ENCODE data around the gene FAM171A1. TPM values are rescaled to one million over a fixed set of nuclear protein-coding genes. Genes with fewer than 3 reads are reported as not detected.
"Not testable (repeated sequence)": the region's sequence is repeated elsewhere in the genome, so short reads cannot be mapped to it uniquely, and the experiment has no call there.

FAM171A1 gene
- total RNA-seq, 1 donor from 2014 or later, result 28.2 TPM

DNA sequence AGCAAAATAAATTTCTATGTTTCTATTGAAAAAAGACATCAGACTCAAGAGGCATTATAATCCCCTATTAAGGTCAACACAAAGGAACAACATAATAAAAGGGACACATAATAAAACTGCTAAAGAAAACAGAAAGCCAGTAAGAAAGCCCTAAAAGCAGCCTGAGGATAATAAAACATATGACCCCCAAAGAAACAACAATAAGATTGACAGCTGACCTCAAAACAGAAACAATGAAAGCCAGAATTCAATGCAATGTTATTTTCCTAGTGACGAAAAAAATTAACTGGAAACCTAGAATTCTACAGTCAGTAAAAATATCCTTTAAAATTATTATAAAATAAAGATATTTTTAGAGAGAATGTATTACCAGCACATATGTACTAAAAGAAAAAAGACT lies 44.9 kb upstream of the FAM171A1 start:
- Histone ChIP-seq H3F3A (ENCODE audit: low read depth) (no peaks in the 10 kb centered on the region), H3K79me2 (ENCODE audit: low read depth) (no peaks in the 10 kb centered on the region), H3K36me3 (no peaks in the 10 kb centered on the region), H4K20me1 (ENCODE audit: low read depth) (no peaks in the 10 kb centered on the region), H2AFZ (replicated peaks) (no peak overlapping the region), H3K27me3 (no peaks in the 10 kb centered on the region), H3K27ac (no peak overlapping the region), H3K4me2 (no peak overlapping the region), H3K9me3 (ENCODE audit: low read depth) (no peaks in the 10 kb centered on the region), H3K9ac (no peak overlapping the region), H3K4me1 (no peaks in the 10 kb centered on the region), H3K4me3 (no peak overlapping the region)
- Mint-ChIP-seq H3K27me3 (ENCODE audit: insufficient read depth, low read depth) (peaks cover 2% of the 10 kb centered on the region), H3K4me1 (no peaks in the 10 kb centered on the region), H3K9me3 (peaks cover 7% of the 10 kb centered on the region), H3K4me3 (no peak overlapping the region), H3K27ac (no peak overlapping the region), H3K36me3 (no peaks in the 10 kb centered on the region)
- no peak for TF ChIP-seq EZH2phosphoT487 (IDR thresholded peaks at IDR 0.05)
- no peak for TF ChIP-seq EZH2 (IDR thresholded peaks at IDR 0.05)
- TF ChIP-seq, protein P1, sequence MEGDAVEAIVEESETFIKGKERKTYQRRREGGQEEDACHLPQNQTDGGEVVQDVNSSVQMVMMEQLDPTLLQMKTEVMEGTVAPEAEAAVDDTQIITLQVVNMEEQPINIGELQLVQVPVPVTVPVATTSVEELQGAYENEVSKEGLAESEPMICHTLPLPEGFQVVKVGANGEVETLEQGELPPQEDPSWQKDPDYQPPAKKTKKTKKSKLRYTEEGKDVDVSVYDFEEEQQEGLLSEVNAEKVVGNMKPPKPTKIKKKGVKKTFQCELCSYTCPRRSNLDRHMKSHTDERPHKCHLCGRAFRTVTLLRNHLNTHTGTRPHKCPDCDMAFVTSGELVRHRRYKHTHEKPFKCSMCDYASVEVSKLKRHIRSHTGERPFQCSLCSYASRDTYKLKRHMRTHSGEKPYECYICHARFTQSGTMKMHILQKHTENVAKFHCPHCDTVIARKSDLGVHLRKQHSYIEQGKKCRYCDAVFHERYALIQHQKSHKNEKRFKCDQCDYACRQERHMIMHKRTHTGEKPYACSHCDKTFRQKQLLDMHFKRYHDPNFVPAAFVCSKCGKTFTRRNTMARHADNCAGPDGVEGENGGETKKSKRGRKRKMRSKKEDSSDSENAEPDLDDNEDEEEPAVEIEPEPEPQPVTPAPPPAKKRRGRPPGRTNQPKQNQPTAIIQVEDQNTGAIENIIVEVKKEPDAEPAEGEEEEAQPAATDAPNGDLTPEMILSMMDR (IDR thresholded peaks at IDR 0.05), result no peak
- no peak for DNase-seq (ENCODE audit: low spot score)

GRCh38 chr10:15411010-15411409 lies 39.9 kb upstream of the FAM171A1 start:
- Histone ChIP-seq H3F3A (ENCODE audit: low read depth) (no peaks in the 10 kb centered on the region), H3K9me3 (ENCODE audit: low read depth) (no peaks in the 10 kb centered on the region), H3K36me3 (no peaks in the 10 kb centered on the region), H4K20me1 (ENCODE audit: low read depth) (no peaks in the 10 kb centered on the region), H3K9ac (no peak overlapping the region), H3K4me3 (no peak overlapping the region), H3K4me1 (no peaks in the 10 kb centered on the region), H3K4me2 (no peak overlapping the region), H3K27me3 (no peaks in the 10 kb centered on the region), H3K79me2 (ENCODE audit: low read depth) (no peaks in the 10 kb centered on the region), H2AFZ (replicated peaks) (no peak overlapping the region), H3K27ac (no peak overlapping the region)
- no peaks in the 10 kb centered on the region for H3K36me3 Mint-ChIP-seq
- H3K27me3 Mint-ChIP-seq (ENCODE audit: insufficient read depth, low read depth), result peaks cover 2% of the 10 kb centered on the region
- peaks cover 4% of the 10 kb centered on the region for H3K9me3 Mint-ChIP-seq
- TF ChIP-seq EZH2phosphoT487 (IDR thresholded peaks at IDR 0.05), result no peak
- TF ChIP-seq, protein P1 (IDR thresholded peaks at IDR 0.05), result no peak
- no peak for TF ChIP-seq EZH2 (IDR thresholded peaks at IDR 0.05)
- no peak for DNase-seq (ENCODE audit: low spot score)
- H3K4me1 Mint-ChIP-seq, result no peaks in the 10 kb centered on the region
- no peak overlapping the region for H3K27ac Mint-ChIP-seq
- no peak overlapping the region for H3K4me3 Mint-ChIP-seq

DNA sequence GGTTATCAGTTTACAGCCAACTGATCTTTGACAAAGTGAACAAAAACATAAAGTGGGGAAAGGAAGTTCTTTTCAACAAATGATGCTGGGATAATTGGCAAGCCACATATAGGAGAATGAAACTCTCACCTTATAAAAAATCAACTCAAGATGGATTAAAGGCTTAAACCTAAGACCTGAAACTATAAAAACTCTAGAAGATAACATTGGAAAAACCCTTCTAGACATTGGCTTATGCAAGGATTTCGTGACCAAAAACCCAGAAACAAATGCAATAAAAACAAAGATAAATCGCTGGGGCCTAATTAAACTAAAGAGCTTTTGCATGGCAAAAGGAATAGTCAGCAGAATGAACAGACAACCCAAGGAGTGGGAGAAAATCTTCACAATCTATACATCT lies 38.3 kb upstream of the FAM171A1 start:
- not testable (repeated sequence) for H3K4me3 Mint-ChIP-seq; DNase-seq (ENCODE audit: low spot score); H3K27ac ChIP-seq; H4K20me1 ChIP-seq (ENCODE audit: low read depth); H3K9me3 ChIP-seq (ENCODE audit: low read depth); H2AFZ ChIP-seq (replicated peaks); H3K9me3 Mint-ChIP-seq; H3K4me1 ChIP-seq; H3K36me3 Mint-ChIP-seq; H3K79me2 ChIP-seq (ENCODE audit: low read depth); H3K4me1 Mint-ChIP-seq; H3K27ac Mint-ChIP-seq; H3K9ac ChIP-seq; H3F3A ChIP-seq (ENCODE audit: low read depth); H3K36me3 ChIP-seq; H3K27me3 Mint-ChIP-seq (ENCODE audit: insufficient read depth, low read depth); H3K27me3 ChIP-seq; H3K4me3 ChIP-seq; H3K4me2 ChIP-seq

GRCh38 chr10:15408557-15408956 lies 37.5 kb upstream of the FAM171A1 start:
- H3K9me3 Mint-ChIP-seq, result peaks cover 10% of the 10 kb centered on the region
- H3K4me1 Mint-ChIP-seq, result no peaks in the 10 kb centered on the region
- peaks cover 6% of the 10 kb centered on the region for H3K27me3 Mint-ChIP-seq (ENCODE audit: insufficient read depth, low read depth)
- Histone ChIP-seq H3K36me3 (no peaks in the 10 kb centered on the region), H3K79me2 (ENCODE audit: low read depth) (no peaks in the 10 kb centered on the region), H3K9ac (no peak overlapping the region), H3K27ac (no peak overlapping the region), H3K4me1 (no peaks in the 10 kb centered on the region), H3K4me3 (no peak overlapping the region), H3K9me3 (ENCODE audit: low read depth) (no peaks in the 10 kb centered on the region), H3F3A (ENCODE audit: low read depth) (no peaks in the 10 kb centered on the region), H3K27me3 (no peaks in the 10 kb centered on the region), H4K20me1 (ENCODE audit: low read depth) (no peaks in the 10 kb centered on the region), H3K4me2 (no peak overlapping the region), H2AFZ (replicated peaks) (no peak overlapping the region)
- DNase-seq (ENCODE audit: low spot score), result no peak
- no peaks in the 10 kb centered on the region for H3K36me3 Mint-ChIP-seq
- no peak overlapping the region for H3K4me3 Mint-ChIP-seq
- TF ChIP-seq EZH2 (IDR thresholded peaks at IDR 0.05) (no peak), EZH2phosphoT487 (IDR thresholded peaks at IDR 0.05) (no peak)
- TF ChIP-seq, protein P1 (IDR thresholded peaks at IDR 0.05), result no peak
- no peak overlapping the region for H3K27ac Mint-ChIP-seq
